VCaP (cell line): Measurements from ENCODE around the gene PHLDB3.
A peak's percentile ranks its signal among the peaks of the same experiment; 100 is the strongest.

Experiments used
- H3K27ac ChIP-seq: fragments of 450-650 bp; 2 replicates; pipeline ENCODE4 v1.5.1; 2017
- CTCF ChIP-seq: fragments of 450-650 bp; conservative IDR thresholded peaks from 2 replicates; pipeline ENCODE4 v1.5.1; 2017; ENCODE audit warnings: mild to moderate bottlenecking, moderate library complexity

The PHLDB3 gene

GRCh38 chr19:43429395-43429794, 75.2 kb downstream of the PHLDB3 start:
- TF ChIP-seq CTCF, result no peak
- peak overlapping the region; percentile 100 for H3K27ac ChIP-seq

GRCh38 chr19:43425567-43426392, 78.8 kb downstream of the PHLDB3 start:
- H3K27ac ChIP-seq, result peak overlapping the region; percentile 100
- TF ChIP-seq CTCF, result peak; percentile 84
